ENCODE measurements around the gene PARD3. TPM values are rescaled to one million over a fixed set of nuclear protein-coding genes. Genes with fewer than 3 reads are reported as not detected.

Gene PARD3
- total and polyA plus RNA-seq, 7 donors: 20.2 to 84.4 (median 53.4) TPM

DNA sequence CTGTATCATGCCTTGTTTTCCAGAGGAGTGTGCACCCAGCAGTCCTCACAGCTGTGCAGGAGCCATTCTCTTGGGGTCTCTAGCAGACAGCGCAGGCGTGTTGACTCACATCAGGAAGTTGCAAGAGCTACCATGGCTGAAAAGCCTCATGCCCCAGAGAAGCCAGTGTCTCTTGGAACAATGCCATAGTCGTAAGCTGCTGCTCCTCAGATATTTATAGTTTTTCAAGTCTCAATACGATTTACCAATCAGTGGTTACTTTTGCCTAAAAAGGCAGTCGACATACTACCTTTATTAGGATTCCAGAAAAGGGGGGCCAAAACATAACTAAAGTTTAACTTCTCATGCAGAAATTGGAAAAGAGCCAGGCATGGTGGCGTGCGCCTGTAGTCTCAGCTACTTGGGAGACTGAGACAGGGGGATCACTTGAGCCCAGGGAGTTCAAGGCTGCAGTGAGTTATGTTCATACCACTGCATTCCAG lies 407.7 kb downstream of the PARD3 start:
- no peaks in the 10 kb centered on the region for H3K9me3 ChIP-seq
- peaks cover 11% of the 10 kb centered on the region for H3K4me1 ChIP-seq
- H3K36me3 ChIP-seq (ENCODE audit: insufficient read depth in 1 of 2, low read depth in 1 of 2): no peaks in the 10 kb centered on the region
- 61 to 65% (median 64%) methylated on average over 7 of the region's 7 CpGs for WGBS, 3 donors
- ATAC-seq (peak in 3 of 4 donors; percentile 51 to 57 (median 53)), DNase-seq (peak in 1 of 2 donors; percentile 60)
- no peaks in the 10 kb centered on the region for H3K27me3 ChIP-seq (ENCODE audit: insufficient read depth in 3 of 3, low read length in 2 of 3)
- TF ChIP-seq, protein P1, sequence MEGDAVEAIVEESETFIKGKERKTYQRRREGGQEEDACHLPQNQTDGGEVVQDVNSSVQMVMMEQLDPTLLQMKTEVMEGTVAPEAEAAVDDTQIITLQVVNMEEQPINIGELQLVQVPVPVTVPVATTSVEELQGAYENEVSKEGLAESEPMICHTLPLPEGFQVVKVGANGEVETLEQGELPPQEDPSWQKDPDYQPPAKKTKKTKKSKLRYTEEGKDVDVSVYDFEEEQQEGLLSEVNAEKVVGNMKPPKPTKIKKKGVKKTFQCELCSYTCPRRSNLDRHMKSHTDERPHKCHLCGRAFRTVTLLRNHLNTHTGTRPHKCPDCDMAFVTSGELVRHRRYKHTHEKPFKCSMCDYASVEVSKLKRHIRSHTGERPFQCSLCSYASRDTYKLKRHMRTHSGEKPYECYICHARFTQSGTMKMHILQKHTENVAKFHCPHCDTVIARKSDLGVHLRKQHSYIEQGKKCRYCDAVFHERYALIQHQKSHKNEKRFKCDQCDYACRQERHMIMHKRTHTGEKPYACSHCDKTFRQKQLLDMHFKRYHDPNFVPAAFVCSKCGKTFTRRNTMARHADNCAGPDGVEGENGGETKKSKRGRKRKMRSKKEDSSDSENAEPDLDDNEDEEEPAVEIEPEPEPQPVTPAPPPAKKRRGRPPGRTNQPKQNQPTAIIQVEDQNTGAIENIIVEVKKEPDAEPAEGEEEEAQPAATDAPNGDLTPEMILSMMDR (IDR thresholded peaks at IDR 0.05): no peak
- H3K4me3 ChIP-seq: no peak overlapping the region
- no peak overlapping the region for H3K27ac ChIP-seq
- intact Hi-C loops (cut with DNase I): no loop called here

DNA sequence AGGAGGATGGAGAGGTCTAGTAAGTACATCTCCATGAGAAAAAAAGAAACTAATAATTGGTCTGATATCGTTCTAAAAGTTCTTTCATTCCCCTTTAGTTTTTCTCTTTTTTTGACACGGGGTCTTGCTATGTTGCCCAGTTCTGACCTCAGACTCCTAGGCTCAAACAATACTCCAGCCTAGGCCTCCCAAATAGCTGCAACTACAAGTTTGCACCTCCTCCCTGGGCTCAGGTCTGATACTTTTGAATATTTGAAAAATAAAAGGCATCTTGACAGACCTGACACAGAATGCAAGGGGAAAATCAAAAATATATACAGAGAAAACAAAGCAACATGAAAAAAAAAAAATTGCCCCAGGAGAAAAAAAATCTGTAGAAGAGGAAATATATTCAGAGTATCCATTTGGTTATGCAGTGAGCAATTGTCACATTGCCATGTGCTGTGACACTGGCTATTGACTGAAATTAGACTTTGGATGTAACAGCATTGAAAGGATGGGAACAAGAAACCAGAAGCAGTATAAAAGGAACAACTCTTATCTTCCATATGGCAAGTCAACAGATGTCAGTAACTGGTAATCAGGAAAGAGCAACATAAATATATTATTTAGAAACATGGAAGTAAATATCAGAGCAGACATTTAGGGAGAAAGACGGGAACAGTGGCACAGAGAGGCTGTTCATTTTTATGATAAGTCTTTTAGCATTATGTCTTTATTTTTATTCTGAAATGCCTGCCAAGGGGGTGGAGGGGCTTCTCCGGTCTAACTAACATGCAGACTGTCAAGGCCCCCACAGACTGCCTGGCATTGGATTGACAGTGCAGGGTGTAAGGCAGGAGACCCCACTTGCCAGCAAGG lies 408.4 kb downstream of the PARD3 start:
- Histone ChIP-seq H3K27me3 (ENCODE audit: insufficient read depth in 3 of 3, low read length in 2 of 3) (no peaks in the 10 kb centered on the region), H3K9me3 (no peaks in the 10 kb centered on the region), H3K4me1 (peaks cover 11% of the 10 kb centered on the region), H3K27ac (no peak overlapping the region), H3K36me3 (ENCODE audit: insufficient read depth in 1 of 2, low read depth in 1 of 2) (no peaks in the 10 kb centered on the region), H3K4me3 (no peak overlapping the region)
- TF ChIP-seq, protein P1 (IDR thresholded peaks at IDR 0.05): no peak
- intact Hi-C loops (cut with DNase I): no loop called here
- ATAC-seq: no peak
- DNase-seq: no peak
- WGBS, 3 donors: 63 to 79% (median 67%) methylated on average over 4 of the region's 4 CpGs

DNA sequence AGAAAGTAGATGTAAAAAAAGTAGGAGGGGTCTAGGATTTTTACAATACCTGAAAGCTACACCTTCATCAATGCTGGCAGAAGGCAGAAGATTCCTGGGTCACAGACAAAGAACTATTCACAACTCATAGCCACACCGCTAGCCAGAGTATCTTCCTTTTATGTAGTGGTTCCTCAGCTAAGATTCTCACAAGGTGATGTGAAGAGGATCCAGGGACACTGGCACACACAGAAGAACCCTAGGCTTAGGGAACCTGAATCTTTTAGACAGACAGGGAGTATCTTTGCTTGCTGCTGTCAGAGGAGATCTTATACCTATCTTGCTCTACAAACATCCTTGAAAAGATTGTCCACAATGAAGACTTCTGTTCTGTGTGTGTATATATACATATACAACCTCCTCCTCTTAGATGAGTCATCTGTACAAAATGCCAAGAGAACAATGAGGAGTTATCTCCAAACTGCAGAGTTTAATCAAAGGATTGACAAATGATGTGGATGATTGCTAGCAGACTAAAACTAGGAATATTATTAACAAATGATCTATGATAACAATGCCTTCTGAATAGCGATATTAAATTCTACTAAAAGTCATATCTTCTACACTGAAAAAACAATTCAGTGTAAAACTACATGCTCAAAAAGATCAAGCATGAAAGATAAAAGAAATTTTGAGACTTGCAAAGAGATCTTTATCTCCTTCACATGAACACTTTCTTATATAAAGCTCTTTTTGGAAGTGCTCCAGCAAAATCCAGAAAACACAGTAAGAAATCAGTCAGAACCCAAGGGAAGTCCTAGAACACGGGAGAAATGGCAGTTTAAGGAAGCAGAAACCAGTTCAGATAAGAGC lies 409.3 kb downstream of the PARD3 start:
- 87 to 91% (median 90%) methylated on average over 3 of the region's 3 CpGs for WGBS, 3 donors

DNA sequence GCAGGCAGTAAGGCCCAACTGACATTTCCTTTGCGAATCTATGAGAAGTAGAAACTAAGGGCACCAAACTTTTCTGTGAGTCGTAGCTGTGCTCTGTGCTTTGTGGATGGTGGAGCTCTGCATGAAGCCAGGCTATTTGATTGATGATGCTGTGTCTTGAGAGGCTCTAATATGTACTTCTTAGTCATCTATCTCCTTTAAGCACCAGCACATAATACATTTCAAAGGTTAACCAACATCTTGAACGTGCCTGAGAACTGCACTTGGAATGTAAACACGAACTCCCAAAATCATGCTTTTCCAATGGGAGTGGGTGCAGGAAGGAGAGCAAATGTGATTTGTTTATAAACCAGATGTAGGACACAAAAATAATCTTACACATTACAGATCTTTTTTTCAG lies 411.6 kb downstream of the PARD3 start:
- TF ChIP-seq, protein P1 (IDR thresholded peaks at IDR 0.05): no peak
- ATAC-seq (peak in 1 of 4 donors; percentile 52), DNase-seq (no peak)
- H3K4me3 ChIP-seq: no peak overlapping the region
- no peaks in the 10 kb centered on the region for H3K27me3 ChIP-seq (ENCODE audit: insufficient read depth in 3 of 3, low read length in 2 of 3)
- intact Hi-C loops (cut with DNase I): no loop called here
- H3K9me3 ChIP-seq: no peaks in the 10 kb centered on the region
- H3K27ac ChIP-seq: no peak overlapping the region
- 92 to 93% (median 92%) methylated on average over 4 of the region's 4 CpGs for WGBS, 3 donors
- H3K4me1 ChIP-seq: peaks cover 11% of the 10 kb centered on the region
- H3K36me3 ChIP-seq (ENCODE audit: insufficient read depth in 1 of 2, low read depth in 1 of 2): no peaks in the 10 kb centered on the region

More for the DNA sequence above, 409.3 kb downstream of the PARD3 start:
- H3K27me3 ChIP-seq (ENCODE audit: insufficient read depth in 3 of 3, low read length in 2 of 3): no peaks in the 10 kb centered on the region
- no peak overlapping the region for H3K4me3 ChIP-seq
- no peak overlapping the region for H3K27ac ChIP-seq
- H3K4me1 ChIP-seq: peaks cover 11% of the 10 kb centered on the region
- DNase-seq: no peak
- intact Hi-C loops (cut with DNase I): no loop called here
- H3K36me3 ChIP-seq (ENCODE audit: insufficient read depth in 1 of 2, low read depth in 1 of 2): no peaks in the 10 kb centered on the region
- H3K9me3 ChIP-seq: no peaks in the 10 kb centered on the region
- TF ChIP-seq, protein P1 (IDR thresholded peaks at IDR 0.05): no peak
- no peak for ATAC-seq
